Epithelial cell of proximal tubule (primary cell): ENCODE results near the gene MTERF2. TPM values are rescaled to one million over a fixed set of nuclear protein-coding genes. Genes with fewer than 3 reads are reported as not detected.
A peak's percentile ranks its signal among the peaks of the same experiment; 100 is the strongest.

Experiments used
- DNase-seq: peaks from one replicate; pipeline ENCODE4 v3.0.0-alpha.2; 2011; ENCODE audit warnings: low read depth
- H3K4me3 ChIP-seq: 2 replicates; pipeline ENCODE4 v1.5.1; 2011; ENCODE audit warnings: low read depth, mild to moderate bottlenecking, low read length
- CTCF ChIP-seq: conservative IDR thresholded peaks from 2 replicates; pipeline ENCODE4 v1.5.1; 2012; ENCODE audit warnings: low read depth, mild to moderate bottlenecking, low read length
- total RNA-seq: library from RNA; depleted of rRNA; stranded (reverse); fragments of >200 nt; gene quantifications from 2 replicates; pipeline ENCODE4 v1.2.3, GENCODE V29; 2015

The MTERF2 gene
- total RNA-seq, 1 donor from 2014 or later = 2.9 TPM

GRCh38 chr12:106987846-106988245 lies 900 bp upstream of the MTERF2 start:
- no peak for DNase-seq
- no peak for TF ChIP-seq CTCF
- peak overlapping the region; percentile 75 for H3K4me3 ChIP-seq

- peak overlapping the region; percentile 75 for H3K4me3 ChIP-seq
- DNase-seq = no peak
- no peak for TF ChIP-seq CTCF
These were observed 811 bp downstream of the MTERF2 start for GRCh38 chr12:106986135-106986534.

DNA sequence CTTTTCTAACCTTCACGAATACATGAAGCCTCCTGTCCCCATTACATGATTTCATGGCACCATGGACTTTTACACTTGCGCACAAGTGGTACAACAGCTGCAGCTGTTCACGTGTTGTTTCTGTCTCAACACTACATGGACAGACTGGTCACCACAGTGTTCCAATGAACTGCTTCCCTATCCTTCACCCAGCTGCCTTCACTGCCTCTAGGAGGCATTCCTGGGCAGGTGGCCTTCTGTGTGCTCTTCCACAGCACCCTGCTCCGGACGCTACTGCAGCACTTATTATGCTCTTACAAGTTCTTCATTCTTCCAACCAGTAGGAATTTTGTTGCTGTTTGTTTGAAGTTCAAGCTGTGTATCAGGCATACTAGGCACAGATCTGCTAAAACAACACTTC lies 1.5 kb downstream of the MTERF2 start:
- TF ChIP-seq CTCF = no peak
- H3K4me3 ChIP-seq = no peak overlapping the region
- no peak for DNase-seq

DNA sequence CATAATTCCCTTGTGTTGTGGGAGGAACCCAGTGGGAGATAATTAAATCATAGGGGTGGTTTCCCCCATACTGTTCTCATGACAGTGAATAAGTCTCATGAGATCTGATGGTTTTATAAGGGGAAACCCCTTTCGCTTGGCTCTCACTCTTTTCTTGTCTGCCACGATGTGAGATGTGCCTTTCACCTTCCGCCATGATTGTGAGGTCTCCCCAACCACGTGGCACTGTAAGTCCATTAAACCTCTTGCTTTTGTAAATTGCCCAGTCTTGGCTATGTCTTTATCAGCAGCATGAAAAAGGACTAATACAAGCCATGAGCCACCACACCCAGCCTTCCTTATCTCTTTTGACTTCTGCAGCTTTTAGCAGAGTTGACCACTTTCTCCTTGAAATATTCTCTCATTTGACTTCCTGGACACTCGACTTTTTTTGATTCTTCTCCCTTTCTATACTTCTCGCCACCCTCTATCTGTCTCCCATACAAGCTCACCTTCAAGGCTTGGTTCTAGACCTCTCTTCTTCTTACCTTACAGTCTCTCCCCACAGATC lies 2.3 kb downstream of the MTERF2 start:
- no peak for TF ChIP-seq CTCF
- DNase-seq = no peak
- H3K4me3 ChIP-seq = no peak overlapping the region

DNA sequence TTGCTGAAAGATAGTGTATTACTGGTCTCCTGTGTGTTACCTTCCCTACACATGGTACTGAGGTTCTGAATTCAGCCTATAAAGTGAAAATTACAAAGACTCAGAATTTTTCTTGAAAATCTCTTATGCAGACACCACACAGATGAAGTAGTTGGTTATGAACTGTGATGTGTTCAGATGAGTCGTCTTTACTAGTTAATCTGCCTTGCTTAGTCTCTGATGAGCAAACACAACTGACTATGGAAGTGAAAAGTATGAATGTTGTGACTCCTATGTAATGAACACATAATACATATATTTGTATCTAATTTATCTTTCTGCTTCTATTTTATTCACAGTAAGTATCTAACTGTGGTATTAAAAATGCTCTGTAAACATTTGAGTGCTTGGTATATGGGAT lies 4.7 kb downstream of the MTERF2 start:
- DNase-seq = no peak
- no peak for TF ChIP-seq CTCF
- no peak overlapping the region for H3K4me3 ChIP-seq

- DNase-seq = no peak
- H3K4me3 ChIP-seq = no peak overlapping the region
- no peak for TF ChIP-seq CTCF
These were observed 5.2 kb downstream of the MTERF2 start for GRCh38 chr12:106981788-106982187.

DNA sequence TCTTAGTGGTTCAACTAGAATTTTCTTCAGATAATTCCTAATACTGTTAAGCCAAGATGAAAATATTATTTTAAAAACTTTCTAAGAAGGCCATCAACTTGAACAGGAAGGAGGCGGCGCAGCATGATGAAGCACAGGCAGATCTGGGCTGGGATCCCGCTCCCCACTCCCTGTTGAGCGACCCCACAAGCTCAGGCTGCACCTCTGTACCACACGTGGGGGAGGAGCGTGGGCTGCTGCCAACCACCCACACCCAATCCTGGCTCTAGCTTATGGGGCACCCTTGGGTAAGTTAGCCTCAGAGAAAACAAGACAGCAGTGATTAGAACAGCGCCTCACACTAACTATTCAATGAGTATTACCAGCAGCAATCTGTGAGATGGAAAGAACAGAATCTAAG lies 6.0 kb downstream of the MTERF2 start:
- no peak for DNase-seq
- TF ChIP-seq CTCF = no peak
- no peak overlapping the region for H3K4me3 ChIP-seq
